ENCODE data around the gene SERPING1. TPM values are rescaled to one million over a fixed set of nuclear protein-coding genes. Genes with fewer than 3 reads are reported as not detected.

Gene SERPING1
- total and polyA plus RNA-seq, 2 donors (not counting 1 experiment from before 2014, with no cell fraction given) = 17.2 to 117 TPM

DNA sequence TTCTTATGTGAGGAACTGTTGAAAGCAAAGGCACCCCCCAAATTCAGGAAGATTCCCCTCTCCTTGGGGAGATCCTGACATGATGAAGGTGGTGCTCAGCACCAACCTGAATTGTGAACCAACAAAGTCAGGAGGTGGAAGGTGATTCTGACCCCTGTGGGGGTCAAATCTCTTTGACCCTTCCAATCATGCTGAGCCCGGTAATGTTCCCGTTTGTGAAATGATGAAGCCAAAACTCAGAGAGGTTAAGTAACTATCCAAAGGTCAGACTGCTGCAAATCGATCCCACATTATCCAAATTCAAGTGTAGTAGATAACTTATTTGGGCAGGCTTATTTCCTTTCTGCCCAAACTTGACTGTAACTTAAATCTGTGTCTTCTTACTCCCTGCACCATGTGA lies 19.1 kb downstream of the SERPING1 start:
- no peaks in the 10 kb centered on the region for H3K36me3 ChIP-seq (ENCODE audit: control insufficient read depth, insufficient read depth, low read length)
- H4K20me1 ChIP-seq (ENCODE audit: control insufficient read depth, extremely low read depth, insufficient read depth, low read length) = no peaks in the 10 kb centered on the region
- H3K9me3 ChIP-seq (ENCODE audit: control insufficient read depth, insufficient read depth, low read depth, low read length) = no peaks in the 10 kb centered on the region
- H3K27me3 ChIP-seq (ENCODE audit: control insufficient read depth, insufficient read depth, low read length) = peaks cover 4% of the 10 kb centered on the region
- H3K4me1 ChIP-seq (ENCODE audit: control insufficient read depth, extremely low read depth, insufficient read depth, low read length) = no peaks in the 10 kb centered on the region
- no peak overlapping the region for H3K4me3 ChIP-seq (replicated peaks in 1 of 4; ENCODE audit: control extremely low read depth in 1 of 4, insufficient read depth in 1 of 4, low read depth in 3 of 4, low read length in 4 of 4)
- no peak overlapping the region for H3K9ac ChIP-seq (ENCODE audit: insufficient read depth, low read length)
- no peak overlapping the region for H3K4me2 ChIP-seq (ENCODE audit: extremely low read depth, insufficient read depth, low read length)
- no peak overlapping the region for H3K27ac ChIP-seq (ENCODE audit: insufficient read depth, low read length)
- no peaks in the 10 kb centered on the region for H3K79me2 ChIP-seq (ENCODE audit: control insufficient read depth, insufficient read depth, low read length)
- no peak overlapping the region for H2AFZ ChIP-seq (ENCODE audit: low read length)
- no peak for TF ChIP-seq EZH2 (IDR thresholded peaks at IDR 0.05; ENCODE audit: low read length, missing control alignments)
- TF ChIP-seq CTCF (conservative IDR thresholded peaks at IDR 0.05 in 1 of 2, IDR thresholded peaks at IDR 0.05 in 1 of 2; ENCODE audit: low read depth in 1 of 2, low read length in 2 of 2) = no peak
- DNase-seq (ENCODE audit: low read depth in 2 of 2) = no peak

DNA sequence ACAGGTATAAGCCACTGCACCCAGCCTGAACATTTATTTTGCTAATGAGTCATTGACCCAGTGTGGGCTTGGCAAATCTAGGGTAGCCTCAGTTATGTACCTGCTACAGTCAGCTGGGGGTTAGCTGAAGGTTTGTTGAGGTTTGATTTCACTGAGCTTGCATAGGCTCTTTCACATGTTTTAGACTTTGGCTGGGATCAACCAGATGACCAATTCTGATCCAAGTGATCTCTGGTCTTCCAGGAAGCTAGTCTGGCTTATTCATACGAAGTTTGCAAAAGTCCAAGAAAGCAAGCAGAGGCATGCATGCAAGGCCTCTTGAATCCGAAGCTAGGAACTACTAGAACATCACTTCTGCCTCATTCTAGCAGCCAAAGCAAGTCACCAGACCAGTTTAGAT lies 21.0 kb downstream of the SERPING1 start:
- H3K9ac ChIP-seq (ENCODE audit: insufficient read depth, low read length) = no peak overlapping the region
- no peak overlapping the region for H3K27ac ChIP-seq (ENCODE audit: insufficient read depth, low read length)
- TF ChIP-seq EZH2 (IDR thresholded peaks at IDR 0.05; ENCODE audit: low read length, missing control alignments) (no peak), CTCF (conservative IDR thresholded peaks at IDR 0.05 in 1 of 2, IDR thresholded peaks at IDR 0.05 in 1 of 2; ENCODE audit: low read depth in 1 of 2, low read length in 2 of 2) (no peak)
- no peaks in the 10 kb centered on the region for H4K20me1 ChIP-seq (ENCODE audit: control insufficient read depth, extremely low read depth, insufficient read depth, low read length)
- no peak for DNase-seq (ENCODE audit: low read depth in 2 of 2)
- H3K36me3 ChIP-seq (ENCODE audit: control insufficient read depth, insufficient read depth, low read length) = no peaks in the 10 kb centered on the region
- peaks cover 4% of the 10 kb centered on the region for H3K27me3 ChIP-seq (ENCODE audit: control insufficient read depth, insufficient read depth, low read length)
- H3K4me2 ChIP-seq (ENCODE audit: extremely low read depth, insufficient read depth, low read length) = no peak overlapping the region
- H3K4me1 ChIP-seq (ENCODE audit: control insufficient read depth, extremely low read depth, insufficient read depth, low read length) = no peaks in the 10 kb centered on the region
- no peaks in the 10 kb centered on the region for H3K79me2 ChIP-seq (ENCODE audit: control insufficient read depth, insufficient read depth, low read length)
- no peaks in the 10 kb centered on the region for H3K9me3 ChIP-seq (ENCODE audit: control insufficient read depth, insufficient read depth, low read depth, low read length)
- H2AFZ ChIP-seq (ENCODE audit: low read length) = no peak overlapping the region
- H3K4me3 ChIP-seq (replicated peaks in 1 of 4; ENCODE audit: control extremely low read depth in 1 of 4, insufficient read depth in 1 of 4, low read depth in 3 of 4, low read length in 4 of 4) = no peak overlapping the region

GRCh38 chr11:57619331-57619730 lies 21.8 kb downstream of the SERPING1 start:
- peaks cover 4% of the 10 kb centered on the region for H3K27me3 ChIP-seq (ENCODE audit: control insufficient read depth, insufficient read depth, low read length)
- H3K4me1 ChIP-seq (ENCODE audit: control insufficient read depth, extremely low read depth, insufficient read depth, low read length) = no peaks in the 10 kb centered on the region
- TF ChIP-seq CTCF (conservative IDR thresholded peaks at IDR 0.05 in 1 of 2, IDR thresholded peaks at IDR 0.05 in 1 of 2; ENCODE audit: low read depth in 1 of 2, low read length in 2 of 2) (peak in 1 of 2 donors; percentile 12), EZH2 (IDR thresholded peaks at IDR 0.05; ENCODE audit: low read length, missing control alignments) (no peak)
- no peak for DNase-seq (ENCODE audit: low read depth in 2 of 2)
- H4K20me1 ChIP-seq (ENCODE audit: control insufficient read depth, extremely low read depth, insufficient read depth, low read length) = no peaks in the 10 kb centered on the region
- H3K36me3 ChIP-seq (ENCODE audit: control insufficient read depth, insufficient read depth, low read length) = no peaks in the 10 kb centered on the region
- H2AFZ ChIP-seq (ENCODE audit: low read length) = no peak overlapping the region
- no peak overlapping the region for H3K27ac ChIP-seq (ENCODE audit: insufficient read depth, low read length)
- H3K9me3 ChIP-seq (ENCODE audit: control insufficient read depth, insufficient read depth, low read depth, low read length) = no peaks in the 10 kb centered on the region
- H3K79me2 ChIP-seq (ENCODE audit: control insufficient read depth, insufficient read depth, low read length) = no peaks in the 10 kb centered on the region
- no peak overlapping the region for H3K9ac ChIP-seq (ENCODE audit: insufficient read depth, low read length)
- H3K4me3 ChIP-seq (replicated peaks in 1 of 4; ENCODE audit: control extremely low read depth in 1 of 4, insufficient read depth in 1 of 4, low read depth in 3 of 4, low read length in 4 of 4) = no peak overlapping the region
- no peak overlapping the region for H3K4me2 ChIP-seq (ENCODE audit: extremely low read depth, insufficient read depth, low read length)

Measured in fibroblast of lung (primary cell).